Body of pancreas (tissue), 4 donors: ENCODE measurements around the gene CDC42EP2. TPM values are rescaled to one million over a fixed set of nuclear protein-coding genes. Genes with fewer than 3 reads are reported as not detected.
"Not testable (repeated sequence)": the region's sequence is repeated elsewhere in the genome, so short reads cannot be mapped to it uniquely, and the experiment has no call there.

Source experiments
- ATAC-seq: fragments of 150-250 bp; one replicate; pipeline ENCODE4 v1.9.1; 2016
- DNase-seq, 4 donors: peaks; one replicate each; pipeline ENCODE4 v3.0.0-alpha.2; 2019
- H3K27ac ChIP-seq, 4 donors: fragments of 200-600 bp; sonication (generic); 1 replicate in 3 of 4; 2 replicates in 1 of 4; pipeline versions ENCODE4 v1.5.1 to v1.6.1; 2016 to 2019; ENCODE audit warnings: mild to moderate bottlenecking in 1 of 4, mixed read lengths in 1 of 4, moderate library complexity in 1 of 4
- H3K27me3 ChIP-seq, 2 donors: fragments of 200-600 bp; sonication (generic); one replicate each; pipeline ENCODE4 v1.6.0; 2016; ENCODE audit warnings: mild to moderate bottlenecking in 1 of 2
- H3K36me3 ChIP-seq, 2 donors: fragments of 200-600 bp; sonication (generic); replicated peaks in 1 of 2; 2 replicates each; pipeline ENCODE4 v1.5.1; 2016; ENCODE audit warnings: low read depth in 2 of 2; ENCODE audit not compliant: insufficient read depth in 1 of 2
- H3K4me1 ChIP-seq: fragments of 200-600 bp; sonication (generic); one replicate; pipeline ENCODE4 v1.6.0; 2016
- H3K4me3 ChIP-seq, 2 donors: fragments of 200-600 bp; sonication (generic); 1 replicate in 1 of 2; 2 replicates in 1 of 2; pipeline ENCODE4 v1.5.1; 2016 to 2019
- H3K9me3 ChIP-seq, 3 donors: fragments of 200-600 bp; sonication (generic); 1 replicate in 2 of 3; 2 replicates in 1 of 3; pipeline ENCODE4 v1.5.1; 2016
- CTCF ChIP-seq, 7 experiments: fragments of 450-650 bp in 4 of 7; fragments of 200-600 bp in 3 of 7; sonication (generic) in 3 of 7; IDR thresholded peaks; one replicate each; pipeline ENCODE4 v1.5.1; 2016 to 2019; ENCODE audit warnings: antibody characterized with exemption in 7 of 7
- POLR2A ChIP-seq, 3 donors: fragments of 450-650 bp; IDR thresholded peaks; one replicate each; pipeline ENCODE4 v1.6.1; 2016; ENCODE audit warnings: antibody characterized with exemption in 3 of 3, mild to moderate bottlenecking in 2 of 3
- WGBS, 2 donors: methylation state at CpG; one replicate each; pipeline ENCODE4 v1.1.5; 2017; 5-methylcytosine and 5-hydroxymethylcytosine counted together
- intact Hi-C: fragments of 100-400 bp; cut with DNase I; formaldehyde crosslinking; loops from one replicate; pipeline ENCODE4 v1.15.1; 2023
- total RNA-seq, 2 donors: library from RNA; depleted of rRNA; stranded (reverse); fragments of >200 nt; gene quantifications; one replicate each; pipeline ENCODE4 v1.1.0, GENCODE V29; 2016

The CDC42EP2 gene
- total RNA-seq, 2 donors from 2014 or later = 8.3 to 16.8 TPM

- Histone ChIP-seq H3K4me3 (no peak overlapping the region), H3K27ac (no peak overlapping the region), H3K36me3 (no peaks in the 10 kb centered on the region), H3K9me3 (no peaks in the 10 kb centered on the region), H3K4me1 (peaks cover 9% of the 10 kb centered on the region), H3K27me3 (no peaks in the 10 kb centered on the region)
- WGBS, 2 donors = 74 to 75% methylated on average over 4 of the region's 4 CpGs
- TF ChIP-seq POLR2A (IDR thresholded peaks at IDR 0.05) (no peak), CTCF (IDR thresholded peaks at IDR 0.05) (no peak)
- ATAC-seq = no peak
- DNase-seq = no peak
- intact Hi-C loops = no loop called here
Measured at GRCh38 chr11:65325435-65325834, 10.8 kb downstream of the CDC42EP2 start.

- WGBS, 2 donors = 83 to 87% methylated on average over 8 of the region's 8 CpGs
- no peak for ATAC-seq
- Histone ChIP-seq H3K27me3 (no peaks in the 10 kb centered on the region), H3K27ac (no peak overlapping the region), H3K4me3 (no peak overlapping the region), H3K36me3 (no peaks in the 10 kb centered on the region), H3K4me1 (peaks cover 9% of the 10 kb centered on the region), H3K9me3 (no peaks in the 10 kb centered on the region)
- intact Hi-C loops = no loop called here
- DNase-seq = no peak
- TF ChIP-seq CTCF (IDR thresholded peaks at IDR 0.05) = no peak
- TF ChIP-seq POLR2A (IDR thresholded peaks at IDR 0.05) = no peak
Measured at GRCh38 chr11:65327021-65327420, 12.4 kb downstream of the CDC42EP2 start.

- no peaks in the 10 kb centered on the region for H3K9me3 ChIP-seq
- intact Hi-C loops = no loop called here
- ATAC-seq (no peak), DNase-seq (no peak)
- WGBS, 2 donors = 52 to 60% methylated on average over 2 of the region's 2 CpGs
- no peaks in the 10 kb centered on the region for H3K27me3 ChIP-seq
- no peaks in the 10 kb centered on the region for H3K36me3 ChIP-seq
- no peak overlapping the region for H3K4me3 ChIP-seq
- H3K27ac ChIP-seq = peak overlapping the region in 2 of 4 donors; percentile 16 to 17
- TF ChIP-seq POLR2A (IDR thresholded peaks at IDR 0.05) (no peak), CTCF (IDR thresholded peaks at IDR 0.05) (no peak)
- H3K4me1 ChIP-seq = peaks cover 12% of the 10 kb centered on the region
Measured at GRCh38 chr11:65329478-65329877, 14.8 kb downstream of the CDC42EP2 start.

- 5 to 6% methylated on average over 13 of the region's 13 CpGs for WGBS, 2 donors
- no peak for TF ChIP-seq POLR2A (IDR thresholded peaks at IDR 0.05)
- peak; percentile 77 to 91 (median 82) for TF ChIP-seq CTCF (IDR thresholded peaks at IDR 0.05)
- Histone ChIP-seq H3K27ac (peak overlapping the region in 2 of 4 donors; percentile 16 to 17), H3K36me3 (no peaks in the 10 kb centered on the region), H3K27me3 (no peaks in the 10 kb centered on the region), H3K4me3 (no peak overlapping the region), H3K9me3 (no peaks in the 10 kb centered on the region), H3K4me1 (peaks cover 17% of the 10 kb centered on the region)
- peak; percentile 70 for ATAC-seq
- peak; percentile 93 to 96 (median 94) for DNase-seq
- intact Hi-C loops = no loop called here
Measured at GRCh38 chr11:65329944-65330403, 15.3 kb downstream of the CDC42EP2 start.

GRCh38 chr11:65330544-65330943 lies 15.9 kb downstream of the CDC42EP2 start:
- 65 to 66% methylated on average over 7 of the region's 7 CpGs for WGBS, 2 donors
- no peak for TF ChIP-seq POLR2A (IDR thresholded peaks at IDR 0.05)
- TF ChIP-seq CTCF (IDR thresholded peaks at IDR 0.05) = no peak
- DNase-seq (no peak), ATAC-seq (no peak)
- intact Hi-C loops = no loop called here
- Histone ChIP-seq H3K27me3 (no peaks in the 10 kb centered on the region), H3K36me3 (no peaks in the 10 kb centered on the region), H3K4me1 (peaks cover 22% of the 10 kb centered on the region), H3K4me3 (no peak overlapping the region), H3K9me3 (no peaks in the 10 kb centered on the region), H3K27ac (no peak overlapping the region)

- peaks cover 22% of the 10 kb centered on the region for H3K4me1 ChIP-seq
- ATAC-seq, H3K4me3 ChIP-seq, intact Hi-C loops, H3K27me3 ChIP-seq, H3K27ac ChIP-seq, H3K9me3 ChIP-seq, H3K36me3 ChIP-seq, DNase-seq: not testable (repeated sequence)
- WGBS, 2 donors = 81 to 88% methylated on average over 8 to 9 of the region's 9 CpGs
Measured at GRCh38 chr11:65332591-65332990, 17.9 kb downstream of the CDC42EP2 start.
